Occipital lobe (tissue), 1 donor: Measurements from ENCODE around the gene TARP.
"Not testable (repeated sequence)": the region's sequence is repeated elsewhere in the genome, so short reads cannot be mapped to it uniquely, and the experiment has no call there.

ENCODE experiments used
- DNase-seq: peaks from one replicate; lab custom pipeline; 2025; lab: John Stamatoyannopoulos, UW

TARP gene

GRCh38 chr7:38299275-38299931 is 26.0 kb upstream of the TARP start:
- no peak for DNase-seq

- no peak for DNase-seq
Observed at GRCh38 chr7:38296059-38296857, 22.8 kb upstream of the TARP start.

DNA sequence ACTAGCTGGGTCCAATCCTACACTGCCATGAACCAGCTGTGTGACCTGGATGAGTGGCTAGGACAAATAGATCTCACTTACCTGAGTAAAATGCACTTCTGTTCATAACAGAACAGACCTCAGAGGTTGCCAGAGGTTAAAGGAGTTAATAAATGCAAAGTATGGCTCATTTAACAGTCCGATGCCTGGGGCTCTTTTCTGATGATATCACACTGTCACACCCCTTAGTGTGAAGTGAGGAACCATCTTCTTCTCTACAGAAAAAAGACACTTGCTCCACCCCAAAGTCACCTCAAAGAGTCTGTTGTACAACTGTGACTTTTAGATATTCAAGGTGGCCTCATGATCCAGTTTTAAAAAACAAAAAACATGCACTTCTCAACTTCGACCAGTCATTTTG is 21.5 kb upstream of the TARP start:
- DNase-seq: no peak

- no peak for DNase-seq
Observed at GRCh38 chr7:38292442-38292841, 19.0 kb upstream of the TARP start.

DNA sequence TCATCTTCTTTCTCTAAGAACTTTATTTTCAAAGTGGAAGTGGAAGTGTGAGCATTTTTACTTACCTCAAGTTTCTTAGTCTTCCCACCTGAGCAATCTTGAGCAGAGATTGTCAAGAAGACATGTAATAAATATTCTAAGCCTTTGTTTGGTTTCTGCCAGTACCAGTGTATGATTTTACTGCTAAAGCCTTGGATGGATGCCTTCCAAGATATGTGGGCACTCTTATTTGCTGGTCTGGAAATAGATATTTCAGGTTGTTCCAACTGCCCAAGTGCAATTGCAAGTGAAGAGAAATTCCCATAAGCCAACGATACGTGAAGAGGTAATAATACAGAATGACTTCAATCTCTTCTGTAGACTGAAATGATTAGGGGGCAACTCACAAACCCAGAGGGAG is 18.2 kb upstream of the TARP start:
- no peak for DNase-seq

DNA sequence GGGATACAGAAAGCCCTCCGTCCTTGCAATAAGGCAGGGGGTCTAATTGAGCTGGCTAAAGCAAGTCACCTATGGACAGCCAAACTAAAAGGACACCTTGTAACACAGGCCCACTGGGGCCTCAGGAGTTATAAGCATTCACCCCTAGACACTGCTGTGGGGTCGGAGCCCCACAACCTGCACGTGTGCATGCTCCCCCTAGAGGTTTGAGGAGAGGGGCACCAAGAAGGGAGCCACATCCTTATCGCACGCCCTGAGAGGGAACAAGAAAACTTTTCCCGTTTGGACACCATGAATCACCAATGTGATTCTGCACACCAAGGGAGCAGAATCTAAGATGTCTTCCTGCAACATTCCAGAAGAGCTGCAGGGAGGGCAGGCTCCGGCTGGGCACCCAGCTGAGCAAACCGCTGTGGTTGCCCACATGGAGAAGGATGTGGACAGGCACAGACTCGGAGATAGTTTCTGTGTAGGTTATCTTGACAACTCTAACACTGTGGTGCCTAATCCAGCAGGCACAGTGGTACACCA is 17.7 kb upstream of the TARP start:
- no peak for DNase-seq

DNA sequence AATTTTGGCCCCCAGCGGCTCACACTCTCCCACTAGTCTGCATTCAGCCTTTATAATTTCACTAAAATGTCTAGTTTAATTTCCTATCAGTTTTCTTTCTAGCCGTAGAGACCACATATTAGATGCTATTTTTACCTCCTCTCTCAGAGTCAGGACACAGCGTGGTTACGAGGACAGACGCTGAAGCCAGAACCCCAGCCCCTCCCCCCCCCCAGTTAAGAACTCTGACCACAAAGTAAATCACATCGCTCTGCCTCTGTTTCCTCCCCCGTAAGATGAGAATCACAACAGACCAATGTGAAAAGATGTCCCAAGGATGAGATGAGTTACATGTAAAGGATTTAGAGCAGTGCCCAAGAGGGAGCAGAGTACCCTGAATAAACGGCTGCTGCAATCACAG is 11.1 kb upstream of the TARP start:
- no peak for DNase-seq

DNA sequence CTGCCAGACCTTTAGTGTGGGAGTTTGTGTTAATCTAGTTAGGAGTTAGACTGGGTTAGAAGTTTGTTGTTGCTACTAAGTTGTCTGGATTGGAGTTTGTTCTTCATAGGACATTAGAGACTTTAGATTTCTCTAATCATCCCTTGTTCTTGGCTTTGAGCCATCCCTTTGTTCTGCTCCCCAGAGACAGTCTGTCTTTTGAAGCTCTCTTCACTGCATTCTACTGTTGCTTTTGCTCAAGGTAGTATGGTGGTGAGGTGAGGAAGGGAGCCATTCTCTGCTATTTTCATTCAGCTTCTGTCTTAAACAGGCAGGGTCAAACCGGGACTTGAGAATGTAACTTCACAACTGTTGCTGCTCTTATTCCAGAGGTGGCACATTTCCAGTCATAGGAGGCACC is 10.4 kb upstream of the TARP start:
- no peak for DNase-seq

GRCh38 chr7:38283107-38283506 is 9.7 kb upstream of the TARP start:
- DNase-seq: no peak

DNA sequence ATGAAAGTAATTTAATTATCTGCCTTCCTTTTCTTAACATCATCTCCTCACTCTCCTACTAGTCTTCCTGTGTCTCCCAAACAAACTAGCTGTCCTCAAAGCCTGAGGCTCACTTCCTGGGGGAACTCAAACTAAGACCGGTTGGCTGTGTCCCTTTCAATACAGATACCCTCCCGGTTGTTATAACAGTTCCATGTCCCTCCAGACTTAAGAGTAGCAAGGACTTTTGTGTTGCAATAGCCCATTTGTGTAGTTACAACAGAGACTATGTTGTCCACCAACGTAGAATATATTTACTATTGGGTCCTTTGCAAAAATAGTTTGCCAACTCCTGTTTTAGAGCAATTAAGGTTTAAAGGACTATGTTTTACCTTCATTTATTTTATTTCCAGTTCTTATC is 8.6 kb upstream of the TARP start:
- DNase-seq: no peak

DNA sequence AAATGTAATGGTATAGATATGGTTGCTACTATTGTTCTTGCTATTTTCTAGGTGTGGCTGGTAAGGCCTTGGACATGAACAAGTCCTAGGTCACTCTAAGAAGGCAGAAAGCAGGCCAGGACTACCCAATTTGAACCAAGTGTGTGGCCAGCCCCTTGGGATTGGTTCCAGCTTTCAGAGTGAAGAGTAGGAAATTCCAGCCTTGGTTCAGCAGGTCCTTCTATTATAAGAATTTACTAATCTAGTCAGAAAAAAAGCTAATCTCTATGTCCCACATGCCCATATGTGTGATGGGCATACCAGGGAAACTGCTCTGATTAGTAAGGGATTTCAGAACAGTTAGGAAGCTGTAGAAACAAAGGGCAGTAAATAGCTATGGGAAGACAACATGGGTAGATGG is 7.8 kb upstream of the TARP start:
- no peak for DNase-seq

GRCh38 chr7:38280707-38281106 is 7.3 kb upstream of the TARP start:
- DNase-seq: no peak

GRCh38 chr7:38280000-38280399 is 6.6 kb upstream of the TARP start:
- DNase-seq: no peak

DNA sequence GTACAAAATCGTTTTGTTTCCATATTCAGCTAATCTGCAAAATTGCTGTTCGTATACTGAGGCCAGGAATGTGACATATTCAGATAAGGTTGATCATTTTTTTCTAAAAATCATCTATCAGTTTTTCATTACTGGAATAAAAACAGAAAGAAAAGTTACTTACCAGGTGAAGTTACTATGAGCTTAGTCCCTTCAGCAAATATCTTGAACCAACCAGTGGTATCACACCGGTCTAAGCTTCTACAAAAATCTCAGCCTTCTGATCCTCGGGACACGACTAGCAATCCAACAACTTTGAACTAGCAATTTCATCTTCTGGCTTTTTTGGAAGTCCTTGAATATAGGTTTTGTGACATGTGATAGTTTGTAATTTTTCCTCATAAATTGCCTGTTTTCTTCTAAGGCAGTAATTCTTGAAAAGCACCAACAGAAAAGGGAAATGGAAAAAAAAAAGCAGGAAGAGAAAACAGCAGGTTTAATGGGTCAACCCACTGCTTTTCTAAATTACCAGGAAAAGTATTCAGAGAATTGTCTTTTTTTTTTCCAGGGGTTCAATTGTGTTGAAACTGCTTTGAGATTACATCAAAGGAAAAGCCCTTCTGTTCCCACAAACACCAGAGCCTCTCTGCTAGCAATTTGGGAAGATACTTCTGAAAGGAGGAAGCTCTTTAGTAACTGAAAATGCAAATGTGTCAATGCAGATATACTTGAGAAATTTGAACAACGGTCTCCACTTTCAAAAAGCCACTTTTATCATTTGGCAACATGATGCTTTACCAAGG is 2.9 kb upstream of the TARP start:
- DNase-seq: no peak

DNA sequence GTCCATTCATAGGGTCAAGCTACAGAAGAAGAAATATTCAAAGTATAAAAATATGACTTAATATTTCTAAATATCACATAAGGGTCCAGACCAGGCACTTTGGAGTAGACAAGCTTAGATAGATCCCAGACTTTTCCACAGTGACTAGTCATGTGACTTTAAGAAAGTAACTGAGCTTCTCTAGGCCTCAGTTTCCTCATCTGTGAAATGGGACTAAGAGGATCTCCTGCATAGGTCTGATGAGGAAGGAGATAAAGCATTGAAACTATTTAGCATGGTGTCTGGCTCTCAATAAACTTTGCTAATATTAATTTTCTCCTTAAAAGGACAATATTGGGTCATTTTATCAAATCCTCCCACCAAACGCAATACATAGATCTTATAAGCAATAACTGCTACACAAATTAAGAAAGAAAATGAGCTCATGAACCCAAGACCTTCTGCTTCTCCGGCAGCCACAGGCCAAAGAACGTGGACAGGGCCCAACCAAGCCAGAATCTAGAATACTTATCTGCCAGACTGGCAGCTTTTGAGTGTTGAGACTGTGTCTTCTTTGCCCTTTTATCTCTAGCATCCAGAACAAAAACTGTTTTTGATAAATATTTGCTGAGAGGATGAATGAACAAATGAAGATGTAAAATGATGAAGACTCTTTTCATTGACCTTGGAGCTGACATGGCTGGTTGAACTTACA is 1.6 kb upstream of the TARP start:
- no peak for DNase-seq

DNA sequence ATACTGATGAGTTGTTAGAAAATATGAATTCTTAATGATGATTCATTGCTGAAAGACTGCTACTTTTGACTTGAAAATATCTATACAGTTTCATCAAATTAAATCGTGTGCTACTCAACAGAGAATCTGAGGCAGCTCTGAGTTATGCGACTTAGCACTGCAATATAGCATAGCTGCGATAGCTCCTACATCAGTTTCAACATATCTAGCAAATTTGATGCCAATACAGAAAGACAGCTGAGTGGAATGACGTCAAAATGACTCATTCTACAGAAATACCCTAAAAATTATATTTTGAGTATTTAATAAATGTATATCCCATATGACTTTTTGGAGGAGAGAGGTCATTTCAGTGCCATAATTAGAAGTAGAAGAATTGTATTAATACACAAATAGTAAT is 1.1 kb upstream of the TARP start:
- no peak for DNase-seq

GRCh38 chr7:38270405-38270804 is 3.0 kb downstream of the TARP start:
- DNase-seq: not testable (repeated sequence)

GRCh38 chr7:38269704-38270346 is 3.6 kb downstream of the TARP start:
- DNase-seq: not testable (repeated sequence)

DNA sequence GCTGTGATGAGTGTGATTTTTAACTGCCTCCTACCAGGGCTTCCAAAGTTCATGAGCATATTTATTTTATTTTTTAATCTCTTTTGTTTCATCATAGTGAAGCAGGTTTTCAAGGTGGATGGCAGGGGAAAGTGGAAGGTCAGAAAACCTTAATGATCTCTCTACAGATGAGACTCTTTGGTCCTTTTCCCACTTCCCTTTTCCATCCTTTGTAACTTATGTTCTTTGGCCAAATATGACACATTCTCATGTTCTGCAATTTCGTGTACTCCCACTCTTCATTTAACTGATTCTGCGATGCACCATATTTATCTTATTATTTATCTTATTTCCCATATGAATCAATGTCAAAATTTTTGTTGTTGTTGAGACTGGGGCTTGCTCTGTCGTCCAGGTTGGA is 7.5 kb downstream of the TARP start:
- DNase-seq: not testable (repeated sequence)

- DNase-seq: not testable (repeated sequence)
Observed at GRCh38 chr7:38264602-38265001, 8.8 kb downstream of the TARP start.

GRCh38 chr7:38263274-38263673 is 10.2 kb downstream of the TARP start:
- not testable (repeated sequence) for DNase-seq
